Thoracic aorta (tissue), 2 donors: ENCODE measurements around the gene ADAMTS2. TPM values are rescaled to one million over a fixed set of nuclear protein-coding genes. Genes with fewer than 3 reads are reported as not detected.

Source experiments
- ATAC-seq: fragments of 150-250 bp; one replicate; pipeline ENCODE4 v1.8.0; 2017; ENCODE audit warnings: low read depth; ENCODE audit not compliant: insufficient number of reproducible peaks, low FRiP score
- DNase-seq: peaks from one replicate; pipeline ENCODE4 v3.0.0-alpha.2; 2020; ENCODE audit warnings: low spot score
- H3K27ac ChIP-seq, 2 donors: fragments of 200-600 bp; sonication (generic); 1 replicate in 1 of 2; 2 replicates in 1 of 2; pipeline ENCODE4 v1.5.1; 2016; ENCODE audit warnings: mild to moderate bottlenecking in 2 of 2, moderate library complexity in 2 of 2
- H3K27me3 ChIP-seq: fragments of 200-600 bp; sonication (generic); replicated peaks from 2 replicates; pipeline ENCODE4 v1.6.0; 2016; ENCODE audit warnings: mild to moderate bottlenecking; ENCODE audit not compliant: insufficient read depth
- H3K36me3 ChIP-seq: fragments of 200-600 bp; sonication (generic); one replicate; pipeline ENCODE4 v1.5.1; 2016
- H3K4me1 ChIP-seq, 2 donors: fragments of 200-600 bp; sonication (generic); 1 replicate in 1 of 2; 2 replicates in 1 of 2; pipeline versions ENCODE4 v1.5.1 to v1.6.0; 2016; ENCODE audit warnings: low read depth in 2 of 2, mild to moderate bottlenecking in 1 of 2; ENCODE audit not compliant: control insufficient read depth in 1 of 2
- H3K4me3 ChIP-seq: fragments of 200-600 bp; sonication (generic); 2 replicates; pipeline ENCODE4 v1.5.1; 2016; ENCODE audit warnings: mild to moderate bottlenecking
- H3K9me3 ChIP-seq: fragments of 200-600 bp; sonication (generic); 2 replicates; pipeline ENCODE4 v1.5.1; 2016
- CTCF ChIP-seq: fragments of 200-600 bp; sonication (generic); IDR thresholded peaks from one replicate; pipeline ENCODE4 v1.5.1; 2019; ENCODE audit warnings: antibody characterized with exemption
- total RNA-seq, 2 donors: library from RNA; depleted of rRNA; stranded (reverse); fragments of >200 nt; gene quantifications; one replicate each; pipeline versions ENCODE4 v1.1.0 to v1.2.3, GENCODE V29; 2016

Gene ADAMTS2
- total RNA-seq, 2 donors from 2014 or later = 34.4 to 60.7 TPM

GRCh38 chr5:179196405-179197079 is 148.7 kb downstream of the ADAMTS2 start:
- Histone ChIP-seq H3K9me3 (no peaks in the 10 kb centered on the region), H3K36me3 (no peaks in the 10 kb centered on the region), H3K4me1 (peaks cover 0 to 15% of the 10 kb centered on the region in 2 donors), H3K4me3 (no peak overlapping the region), H3K27me3 (no peaks in the 10 kb centered on the region), H3K27ac (no peak overlapping the region)
- ATAC-seq = no peak
- no peak for DNase-seq
- TF ChIP-seq CTCF = no peak

- Histone ChIP-seq H3K36me3 (no peaks in the 10 kb centered on the region), H3K27ac (no peak overlapping the region), H3K4me1 (peaks cover 0 to 15% of the 10 kb centered on the region in 2 donors), H3K4me3 (no peak overlapping the region), H3K27me3 (no peaks in the 10 kb centered on the region), H3K9me3 (no peaks in the 10 kb centered on the region)
- DNase-seq (no peak), ATAC-seq (no peak)
- no peak for TF ChIP-seq CTCF
Observed at GRCh38 chr5:179195561-179196404, 149.5 kb downstream of the ADAMTS2 start.

- Histone ChIP-seq H3K4me1 (peaks cover 0 to 15% of the 10 kb centered on the region in 2 donors), H3K4me3 (no peak overlapping the region), H3K27me3 (no peaks in the 10 kb centered on the region), H3K36me3 (no peaks in the 10 kb centered on the region), H3K27ac (no peak overlapping the region), H3K9me3 (no peaks in the 10 kb centered on the region)
- DNase-seq (no peak), ATAC-seq (no peak)
- no peak for TF ChIP-seq CTCF
Observed at GRCh38 chr5:179194941-179195381, 150.3 kb downstream of the ADAMTS2 start.

- no peak overlapping the region for H3K27ac ChIP-seq
- H3K27me3 ChIP-seq = no peaks in the 10 kb centered on the region
- peaks cover 0 to 15% of the 10 kb centered on the region in 2 donors for H3K4me1 ChIP-seq
- no peak for ATAC-seq
- no peak overlapping the region for H3K4me3 ChIP-seq
- no peaks in the 10 kb centered on the region for H3K9me3 ChIP-seq
- no peak for TF ChIP-seq CTCF
- DNase-seq = no peak
- no peaks in the 10 kb centered on the region for H3K36me3 ChIP-seq
Observed at GRCh38 chr5:179194201-179194910, 150.9 kb downstream of the ADAMTS2 start.

- Histone ChIP-seq H3K4me3 (no peak overlapping the region), H3K27ac (no peak overlapping the region), H3K27me3 (no peaks in the 10 kb centered on the region), H3K9me3 (no peaks in the 10 kb centered on the region), H3K4me1 (peaks cover 0 to 15% of the 10 kb centered on the region in 2 donors), H3K36me3 (no peaks in the 10 kb centered on the region)
- no peak for ATAC-seq
- no peak for DNase-seq
- TF ChIP-seq CTCF = no peak
Observed at GRCh38 chr5:179193746-179194145, 151.5 kb downstream of the ADAMTS2 start.
